HepG2 (cell line): Measurements from ENCODE around the gene DSCAM. TPM values are rescaled to one million over a fixed set of nuclear protein-coding genes. Genes with fewer than 3 reads are reported as not detected.

Experiments
- ATAC-seq: fragments of 200-7000 bp; cut with Tn5 transposase; 3 replicates; pipeline ENCODE4 v1.9.1; 2020; ENCODE audit warnings: mild to moderate bottlenecking, moderate library complexity
- BruUV-seq: library from RNA; stranded (reverse); fragments of 400-500 nt; replicated peaks from 2 replicates; lab custom pipeline; 2021; lab: Mats Ljungman, UMichigan
- CTCF ChIA-PET: fragments of 300-600 bp; formaldehyde crosslinking; extraction: SDS; loops from one replicate; lab custom pipeline; 2021; ENCODE audit warnings: low total read pairs, inconsistent platforms, low intra/inter-chr PET ratio; lab: Yijun Ruan, JAX
- POLR2A ChIA-PET: fragments of 350-600 bp; sonication (Branson Sonifier 250); formaldehyde crosslinking; loops from one replicate; lab custom pipeline; 2020; ENCODE audit warnings: antibody characterized with exemption, inconsistent platforms; lab: Yijun Ruan, JAX
- DNase-seq: peaks from one replicate; pipeline ENCODE4 v3.0.0-alpha.2; 2015; ENCODE audit warnings: low spot score
- FAIRE-seq: peaks from 3 replicates; lab custom pipeline; 2011; peaks lifted over from hg19 to GRCh38; lab: Jason Lieb, UNC
- H2AFZ ChIP-seq: one replicate; pipeline ENCODE4 v1.6.1; 2011; ENCODE audit warnings: low read length, inconsistent platforms
- H3K27ac ChIP-seq: fragments of 300-600 bp; 3 replicates; pipeline ENCODE4 v1.8.0; 2011; ENCODE audit warnings: mixed run types, mild to moderate bottlenecking, mixed read lengths, low read length, inconsistent platforms; ENCODE audit not compliant: insufficient read depth; ENCODE audit errors: extremely low read length
- H3K27me3 ChIP-seq, 2 experiments: fragments of 200-600 bp in 1 of 2; 2 replicates in 1 of 2; 3 replicates in 1 of 2; pipeline versions ENCODE4 v1.6.0 to v1.8.0; 2011; ENCODE audit warnings: low read length in 2 of 2, mild to moderate bottlenecking in 2 of 2, moderate library complexity in 2 of 2, inconsistent platforms in 1 of 2; ENCODE audit not compliant: insufficient read depth in 2 of 2, control insufficient read depth in 1 of 2
- H3K36me3 ChIP-seq, 2 experiments: fragments of 200-600 bp in 1 of 2; replicated peaks in 1 of 2; 2 replicates in 1 of 2; 3 replicates in 1 of 2; pipeline versions ENCODE4 v1.5.1 to v1.8.0; 2011; ENCODE audit warnings: low read length in 2 of 2, inconsistent platforms in 1 of 2; ENCODE audit not compliant: insufficient read depth in 2 of 2, control insufficient read depth in 1 of 2
- H3K4me1 ChIP-seq: 2 replicates; pipeline ENCODE4 v1.5.1; 2012; ENCODE audit warnings: low read length, inconsistent platforms; ENCODE audit not compliant: insufficient read depth
- H3K4me2 ChIP-seq: 2 replicates; pipeline ENCODE4 v1.6.0; 2011; ENCODE audit warnings: low read depth, low read length, inconsistent platforms
- H3K4me3 ChIP-seq, 3 experiments: fragments of 200-600 bp in 1 of 3; sonication (generic), shearing (Covaris generic) in 1 of 3; replicated peaks in 1 of 3; 2 replicates each; pipeline ENCODE4 v1.5.1; 2011 to 2016; ENCODE audit warnings: low read length in 3 of 3, inconsistent platforms in 2 of 3, low read depth in 2 of 3, mild to moderate bottlenecking in 2 of 3, control low read depth in 1 of 3, mixed read lengths in 1 of 3; ENCODE audit not compliant: insufficient read depth in 1 of 3
- H3K79me2 ChIP-seq: one replicate; pipeline ENCODE4 v1.6.1; 2011; ENCODE audit warnings: low read length, inconsistent platforms; ENCODE audit not compliant: insufficient read depth
- H3K9ac ChIP-seq: 2 replicates; pipeline ENCODE4 v1.6.0; 2011; ENCODE audit warnings: mild to moderate bottlenecking, low read depth, low read length, inconsistent platforms; ENCODE audit not compliant: insufficient read depth
- H3K9me3 ChIP-seq: 2 replicates; pipeline ENCODE4 v1.5.1; 2012; ENCODE audit warnings: mild to moderate bottlenecking, low read length
- H4K20me1 ChIP-seq: 2 replicates; pipeline ENCODE4 v1.6.0; 2011; ENCODE audit warnings: inconsistent platforms, mild to moderate bottlenecking, low read length, moderate library complexity; ENCODE audit not compliant: insufficient read depth
- BCL6 ChIP-seq: IDR thresholded peaks from 2 replicates; pipeline ENCODE4 v1.6.1; 2016; ENCODE audit warnings: missing genetic modification reagents, missing compliant biosample characterization
- MBNL3 ChIP-seq: fragments of 250-450 bp; sonication (Bioruptor Pico); conservative IDR thresholded peaks from 2 replicates; pipeline ENCODE4 v1.8.0; 2022; ENCODE audit warnings: mild to moderate bottlenecking, inconsistent platforms
- ZNF251 ChIP-seq: sonication (generic); formaldehyde crosslinking; IDR thresholded peaks from 2 replicates; pipeline ENCODE4 v1.9.0; 2021; ENCODE audit warnings: mild to moderate bottlenecking, missing genetic modification reagents
- WGBS: methylation state at CpG from one replicate; pipeline ENCODE4 v1.1.6; 2017; ENCODE audit warnings: low lambda C conversion rate; 5-methylcytosine and 5-hydroxymethylcytosine counted together
- in situ Hi-C: cut with HindIII; loops from 2 replicates; pipeline ENCODE4 v1.10.0; 2017; ENCODE audit warnings: low pct_unique_long_range_greater_than_20kb; ENCODE audit not compliant: extremely low pct_ligation_motif_present
- intact Hi-C: fragments of 100-400 bp; cut with micrococcal nuclease; formaldehyde crosslinking; loops from one replicate; pipeline ENCODE4 v1.10.0; 2022; ENCODE audit not compliant: unreplicated experiment
- polyA plus RNA-seq, 8 experiments: library from polyadenylated mRNA; depleted of rRNA in 3 of 8; stranded (reverse) in 7 of 8; unstranded in 1 of 8; fragments of >200 nt; fragmentation: Illumina TruSeq in 4 of 8; extraction: Trizol in 4 of 8; gene quantifications; 2 replicates each; pipeline versions ENCODE4 v1.2.1 to v1.2.3, GENCODE V29; 2011 to 2016; ENCODE audit warnings: low read depth in 4 of 8, missing spikeins in 1 of 8, mixed read lengths in 1 of 8; ENCODE audit not compliant: insufficient read depth in 1 of 8
- total RNA-seq, 5 experiments: library from RNA; depleted of rRNA; stranded (reverse); fragments of >200 nt; fragmentation: Illumina TruSeq; extraction: Trizol; gene quantifications; 2 replicates each; pipeline ENCODE4 v1.2.3, GENCODE V29; 2016; ENCODE audit warnings: low read depth in 1 of 5
- TF ChIP-seq, protein P1 (sequence below): sonication (generic); formaldehyde crosslinking; IDR thresholded peaks from 2 replicates; pipeline ENCODE4 v1.4.0; 2020; ENCODE audit warnings: missing genetic modification reagents
- TF ChIP-seq, protein P2 (sequence below): sonication (generic); formaldehyde crosslinking; conservative IDR thresholded peaks from 2 replicates; pipeline ENCODE4 v1.4.0; 2020; ENCODE audit warnings: mild to moderate bottlenecking, missing genetic modification reagents, moderate library complexity
- TF ChIP-seq, protein P3 (sequence below): IDR thresholded peaks from 2 replicates; pipeline ENCODE4 v1.6.1; 2016; ENCODE audit warnings: mild to moderate bottlenecking

DSCAM gene
- total and polyA plus RNA-seq, 2 of the 13 experiments (the other 11 are each of a cell fraction or from before 2014, with no cell fraction given), result not detected

DNA sequence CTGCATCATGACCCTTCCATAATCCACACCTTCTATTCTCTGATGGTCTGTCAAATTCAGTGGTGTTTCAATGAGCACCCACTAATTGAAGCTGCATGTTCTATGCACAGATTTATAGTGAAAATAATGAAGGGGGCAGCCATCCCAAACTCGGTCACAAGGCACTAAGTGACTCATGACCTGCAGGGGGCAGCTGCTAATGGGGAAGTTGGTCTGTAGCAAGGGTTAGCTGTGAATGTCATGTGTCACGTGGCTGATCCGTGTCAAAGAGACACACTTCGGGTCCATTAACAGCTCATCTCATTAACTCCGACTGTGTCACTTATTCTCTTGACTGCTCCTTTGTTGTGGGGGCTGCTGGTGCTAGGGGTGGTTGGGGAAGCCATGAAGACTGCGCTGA lies 673.1 kb downstream of the DSCAM start:
- Histone ChIP-seq H3K36me3 (no peaks in the 10 kb centered on the region), H3K27me3 (no peaks in the 10 kb centered on the region; a peak in 1 of 5 replicates), H4K20me1 (no peaks in the 10 kb centered on the region), H3K4me3 (no peak overlapping the region), H3K27ac (no peak overlapping the region), H3K4me1 (no peaks in the 10 kb centered on the region), H3K4me2 (no peak overlapping the region), H2AFZ (no peak overlapping the region), H3K9me3 (peaks cover 95% of the 10 kb centered on the region), H3K79me2 (no peaks in the 10 kb centered on the region), H3K9ac (no peak overlapping the region)
- DNase-seq (no peak), FAIRE-seq (no peak), ATAC-seq (no peak)
- intact Hi-C loops (no loop called here), in situ Hi-C loops (no loop called here)
- TF ChIP-seq, protein P1, sequence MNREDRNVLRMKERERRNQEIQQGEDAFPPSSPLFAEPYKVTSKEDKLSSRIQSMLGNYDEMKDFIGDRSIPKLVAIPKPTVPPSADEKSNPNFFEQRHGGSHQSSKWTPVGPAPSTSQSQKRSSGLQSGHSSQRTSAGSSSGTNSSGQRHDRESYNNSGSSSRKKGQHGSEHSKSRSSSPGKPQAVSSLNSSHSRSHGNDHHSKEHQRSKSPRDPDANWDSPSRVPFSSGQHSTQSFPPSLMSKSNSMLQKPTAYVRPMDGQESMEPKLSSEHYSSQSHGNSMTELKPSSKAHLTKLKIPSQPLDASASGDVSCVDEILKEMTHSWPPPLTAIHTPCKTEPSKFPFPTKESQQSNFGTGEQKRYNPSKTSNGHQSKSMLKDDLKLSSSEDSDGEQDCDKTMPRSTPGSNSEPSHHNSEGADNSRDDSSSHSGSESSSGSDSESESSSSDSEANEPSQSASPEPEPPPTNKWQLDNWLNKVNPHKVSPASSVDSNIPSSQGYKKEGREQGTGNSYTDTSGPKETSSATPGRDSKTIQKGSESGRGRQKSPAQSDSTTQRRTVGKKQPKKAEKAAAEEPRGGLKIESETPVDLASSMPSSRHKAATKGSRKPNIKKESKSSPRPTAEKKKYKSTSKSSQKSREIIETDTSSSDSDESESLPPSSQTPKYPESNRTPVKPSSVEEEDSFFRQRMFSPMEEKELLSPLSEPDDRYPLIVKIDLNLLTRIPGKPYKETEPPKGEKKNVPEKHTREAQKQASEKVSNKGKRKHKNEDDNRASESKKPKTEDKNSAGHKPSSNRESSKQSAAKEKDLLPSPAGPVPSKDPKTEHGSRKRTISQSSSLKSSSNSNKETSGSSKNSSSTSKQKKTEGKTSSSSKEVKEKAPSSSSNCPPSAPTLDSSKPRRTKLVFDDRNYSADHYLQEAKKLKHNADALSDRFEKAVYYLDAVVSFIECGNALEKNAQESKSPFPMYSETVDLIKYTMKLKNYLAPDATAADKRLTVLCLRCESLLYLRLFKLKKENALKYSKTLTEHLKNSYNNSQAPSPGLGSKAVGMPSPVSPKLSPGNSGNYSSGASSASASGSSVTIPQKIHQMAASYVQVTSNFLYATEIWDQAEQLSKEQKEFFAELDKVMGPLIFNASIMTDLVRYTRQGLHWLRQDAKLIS (CRISPR knock-in tag), result no peak
- TF ChIP-seq BCL6 (CRISPR knock-in tag), result no peak
- POLR2A ChIA-PET, result no interaction called here
- CTCF ChIA-PET, result no interaction called here
- 0% methylated on average over 4 of the region's 6 CpGs for WGBS
- no TSS peak for BruUV-seq

DNA sequence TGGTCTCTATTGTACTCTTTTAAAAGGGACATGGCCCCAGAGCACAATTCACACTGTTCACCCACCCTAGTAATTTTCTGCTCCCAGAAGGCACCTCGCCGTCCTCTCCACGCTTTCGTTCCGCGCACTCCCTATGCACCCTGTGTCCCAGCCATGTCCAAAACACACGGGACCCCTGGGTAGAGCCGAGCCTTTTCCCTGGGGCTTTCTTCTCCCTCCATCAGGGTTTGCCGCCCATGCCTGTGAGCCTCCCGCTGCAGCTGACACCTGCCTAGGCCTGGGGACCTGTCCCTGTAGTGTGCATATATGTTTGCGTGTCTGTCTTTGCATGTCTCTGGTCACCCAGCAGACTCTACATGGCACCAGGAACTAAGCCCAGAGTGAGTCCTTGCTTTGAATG lies 677.0 kb downstream of the DSCAM start:
- Histone ChIP-seq H4K20me1 (no peaks in the 10 kb centered on the region), H3K27me3 (no peaks in the 10 kb centered on the region; a peak in 1 of 5 replicates), H2AFZ (no peak overlapping the region), H3K4me3 (no peak overlapping the region), H3K4me2 (no peak overlapping the region), H3K4me1 (no peaks in the 10 kb centered on the region), H3K9ac (no peak overlapping the region), H3K9me3 (peaks cover 94% of the 10 kb centered on the region), H3K79me2 (no peaks in the 10 kb centered on the region), H3K27ac (no peak overlapping the region), H3K36me3 (no peaks in the 10 kb centered on the region)
- no peak for ATAC-seq
- BruUV-seq, result no TSS peak
- 54% methylated on average over 10 of the region's 11 CpGs for WGBS
- ChIA-PET CTCF (no interaction called here), POLR2A (no interaction called here)
- in situ Hi-C loops, result no loop called here
- no peak for FAIRE-seq
- intact Hi-C loops, result no loop called here
- DNase-seq, result no peak
- no peak for TF ChIP-seq ZNF251 (CRISPR knock-in tag)
- TF ChIP-seq, protein P2, sequence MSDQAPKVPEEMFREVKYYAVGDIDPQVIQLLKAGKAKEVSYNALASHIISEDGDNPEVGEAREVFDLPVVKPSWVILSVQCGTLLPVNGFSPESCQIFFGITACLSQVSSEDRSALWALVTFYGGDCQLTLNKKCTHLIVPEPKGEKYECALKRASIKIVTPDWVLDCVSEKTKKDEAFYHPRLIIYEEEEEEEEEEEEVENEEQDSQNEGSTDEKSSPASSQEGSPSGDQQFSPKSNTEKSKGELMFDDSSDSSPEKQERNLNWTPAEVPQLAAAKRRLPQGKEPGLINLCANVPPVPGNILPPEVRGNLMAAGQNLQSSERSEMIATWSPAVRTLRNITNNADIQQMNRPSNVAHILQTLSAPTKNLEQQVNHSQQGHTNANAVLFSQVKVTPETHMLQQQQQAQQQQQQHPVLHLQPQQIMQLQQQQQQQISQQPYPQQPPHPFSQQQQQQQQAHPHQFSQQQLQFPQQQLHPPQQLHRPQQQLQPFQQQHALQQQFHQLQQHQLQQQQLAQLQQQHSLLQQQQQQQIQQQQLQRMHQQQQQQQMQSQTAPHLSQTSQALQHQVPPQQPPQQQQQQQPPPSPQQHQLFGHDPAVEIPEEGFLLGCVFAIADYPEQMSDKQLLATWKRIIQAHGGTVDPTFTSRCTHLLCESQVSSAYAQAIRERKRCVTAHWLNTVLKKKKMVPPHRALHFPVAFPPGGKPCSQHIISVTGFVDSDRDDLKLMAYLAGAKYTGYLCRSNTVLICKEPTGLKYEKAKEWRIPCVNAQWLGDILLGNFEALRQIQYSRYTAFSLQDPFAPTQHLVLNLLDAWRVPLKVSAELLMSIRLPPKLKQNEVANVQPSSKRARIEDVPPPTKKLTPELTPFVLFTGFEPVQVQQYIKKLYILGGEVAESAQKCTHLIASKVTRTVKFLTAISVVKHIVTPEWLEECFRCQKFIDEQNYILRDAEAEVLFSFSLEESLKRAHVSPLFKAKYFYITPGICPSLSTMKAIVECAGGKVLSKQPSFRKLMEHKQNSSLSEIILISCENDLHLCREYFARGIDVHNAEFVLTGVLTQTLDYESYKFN (CRISPR knock-in tag), result no peak
- no peak for TF ChIP-seq MBNL3 (CRISPR knock-in tag)
- TF ChIP-seq, protein P3, sequence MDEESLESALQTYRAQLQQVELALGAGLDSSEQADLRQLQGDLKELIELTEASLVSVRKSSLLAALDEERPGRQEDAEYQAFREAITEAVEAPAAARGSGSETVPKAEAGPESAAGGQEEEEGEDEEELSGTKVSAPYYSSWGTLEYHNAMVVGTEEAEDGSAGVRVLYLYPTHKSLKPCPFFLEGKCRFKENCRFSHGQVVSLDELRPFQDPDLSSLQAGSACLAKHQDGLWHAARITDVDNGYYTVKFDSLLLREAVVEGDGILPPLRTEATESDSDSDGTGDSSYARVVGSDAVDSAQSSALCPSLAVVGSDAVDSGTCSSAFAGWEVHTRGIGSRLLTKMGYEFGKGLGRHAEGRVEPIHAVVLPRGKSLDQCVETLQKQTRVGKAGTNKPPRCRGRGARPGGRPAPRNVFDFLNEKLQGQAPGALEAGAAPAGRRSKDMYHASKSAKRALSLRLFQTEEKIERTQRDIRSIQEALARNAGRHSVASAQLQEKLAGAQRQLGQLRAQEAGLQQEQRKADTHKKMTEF (CRISPR knock-in tag), result no peak
